ENCODE data around the gene GARS1.

GARS1 gene

GRCh38 chr7:30674876-30675275, 80.2 kb downstream of the GARS1 start:
- H3K27me3 ChIP-seq (ENCODE audit: control insufficient read depth, low read length): peaks cover 24% of the 10 kb centered on the region
- no peak overlapping the region for H3K4me2 ChIP-seq (ENCODE audit: low read length)
- no peaks in the 10 kb centered on the region for H3K9me2 ChIP-seq (replicated peaks; ENCODE audit: control insufficient read depth, low read length)
- no peak overlapping the region for H3K27ac ChIP-seq (ENCODE audit: low read depth, low read length)
- no peaks in the 10 kb centered on the region for H3K4me1 ChIP-seq (ENCODE audit: control insufficient read depth, low read length)
- no peak overlapping the region for H3K4me3 ChIP-seq (ENCODE audit: low read length)
- no peaks in the 10 kb centered on the region for H3K79me2 ChIP-seq (ENCODE audit: control insufficient read depth, low read length)
- H3F3A ChIP-seq (ENCODE audit: control insufficient read depth, insufficient read depth): no peaks in the 10 kb centered on the region
- TF ChIP-seq CTCF (IDR thresholded peaks at IDR 0.05; ENCODE audit: low read depth, low read length, poor library complexity, severe bottlenecking) (no peak), EZH2phosphoT487 (IDR thresholded peaks at IDR 0.05; ENCODE audit: borderline replicate concordance, low read length) (no peak)
- H3K9me3 ChIP-seq (ENCODE audit: control insufficient read depth, insufficient read depth, low read length): no peaks in the 10 kb centered on the region
- H3K36me3 ChIP-seq (ENCODE audit: control insufficient read depth, low read length): no peaks in the 10 kb centered on the region
- peaks cover 15% of the 10 kb centered on the region; the same call in 1 of the 2 replicates for H4K20me1 ChIP-seq (ENCODE audit: control insufficient read depth, insufficient read depth, low read depth, low read length)

- Histone ChIP-seq H3K4me3 (ENCODE audit: low read length) (no peak overlapping the region), H3F3A (ENCODE audit: control insufficient read depth, insufficient read depth) (no peaks in the 10 kb centered on the region), H3K4me1 (ENCODE audit: control insufficient read depth, low read length) (no peaks in the 10 kb centered on the region), H3K79me2 (ENCODE audit: control insufficient read depth, low read length) (no peaks in the 10 kb centered on the region), H3K27ac (ENCODE audit: low read depth, low read length) (no peak overlapping the region), H3K9me2 (replicated peaks; ENCODE audit: control insufficient read depth, low read length) (no peaks in the 10 kb centered on the region), H3K36me3 (ENCODE audit: control insufficient read depth, low read length) (no peaks in the 10 kb centered on the region), H3K9me3 (ENCODE audit: control insufficient read depth, insufficient read depth, low read length) (no peaks in the 10 kb centered on the region), H3K27me3 (ENCODE audit: control insufficient read depth, low read length) (peaks cover 34% of the 10 kb centered on the region), H4K20me1 (ENCODE audit: control insufficient read depth, insufficient read depth, low read depth, low read length) (peaks cover 15% of the 10 kb centered on the region; the same call in 1 of the 2 replicates), H3K4me2 (ENCODE audit: low read length) (no peak overlapping the region)
- TF ChIP-seq CTCF (IDR thresholded peaks at IDR 0.05; ENCODE audit: low read depth, low read length, poor library complexity, severe bottlenecking): no peak
- no peak for TF ChIP-seq EZH2phosphoT487 (IDR thresholded peaks at IDR 0.05; ENCODE audit: borderline replicate concordance, low read length)
Observed at GRCh38 chr7:30678805-30679204, 84.1 kb downstream of the GARS1 start.

- no peak overlapping the region for H3K27ac ChIP-seq (ENCODE audit: low read depth, low read length)
- no peaks in the 10 kb centered on the region for H3K36me3 ChIP-seq (ENCODE audit: control insufficient read depth, low read length)
- no peaks in the 10 kb centered on the region for H3F3A ChIP-seq (ENCODE audit: control insufficient read depth, insufficient read depth)
- no peaks in the 10 kb centered on the region for H3K79me2 ChIP-seq (ENCODE audit: control insufficient read depth, low read length)
- H3K9me3 ChIP-seq (ENCODE audit: control insufficient read depth, insufficient read depth, low read length): no peaks in the 10 kb centered on the region
- H3K9me2 ChIP-seq (replicated peaks; ENCODE audit: control insufficient read depth, low read length): no peaks in the 10 kb centered on the region
- H3K27me3 ChIP-seq (ENCODE audit: control insufficient read depth, low read length): peaks cover 42% of the 10 kb centered on the region
- no peaks in the 10 kb centered on the region for H3K4me1 ChIP-seq (ENCODE audit: control insufficient read depth, low read length)
- TF ChIP-seq EZH2phosphoT487 (IDR thresholded peaks at IDR 0.05; ENCODE audit: borderline replicate concordance, low read length) (no peak), CTCF (IDR thresholded peaks at IDR 0.05; ENCODE audit: low read depth, low read length, poor library complexity, severe bottlenecking) (no peak)
- no peak overlapping the region for H3K4me3 ChIP-seq (ENCODE audit: low read length)
- H4K20me1 ChIP-seq (ENCODE audit: control insufficient read depth, insufficient read depth, low read depth, low read length): peaks cover 15% of the 10 kb centered on the region; the same call in 1 of the 2 replicates
- no peak overlapping the region for H3K4me2 ChIP-seq (ENCODE audit: low read length)
Observed at GRCh38 chr7:30679664-30680063, 85.0 kb downstream of the GARS1 start.

Measured in DOHH2 (cell line).